Frontal cortex (tissue), 4 donors: ENCODE measurements around the gene KCTD11. TPM values are rescaled to one million over a fixed set of nuclear protein-coding genes. Genes with fewer than 3 reads are reported as not detected.
"Not testable (repeated sequence)": the region's sequence is repeated elsewhere in the genome, so short reads cannot be mapped to it uniquely, and the experiment has no call there.

ENCODE experiments used
- DNase-seq, 2 donors: peaks; one replicate each; pipeline ENCODE4 v3.0.0; 2012; ENCODE audit warnings: low spot score in 2 of 2
- FAIRE-seq: peaks from 2 replicates; lab custom pipeline; 2012; peaks lifted over from hg19 to GRCh38; lab: Jason Lieb, UNC
- total RNA-seq: library from RNA; depleted of rRNA; stranded (reverse); fragments of >200 nt; gene quantifications from one replicate; pipeline ENCODE4 v1.2.3, GENCODE V29; 2014
- donor health status: control.
- donor health status: control.
- donor health status: control.

KCTD11 gene
- total RNA-seq, 1 donor from 2014 or later, result 3.3 TPM

GRCh38 chr17:7367918-7368598 lies 16.1 kb downstream of the KCTD11 start:
- FAIRE-seq, result no peak
- no peak for DNase-seq

GRCh38 chr17:7368599-7368994 lies 16.6 kb downstream of the KCTD11 start:
- DNase-seq, FAIRE-seq: not testable (repeated sequence)

- DNase-seq (no peak), FAIRE-seq (no peak)
Measured at GRCh38 chr17:7369825-7370224, 17.9 kb downstream of the KCTD11 start.

- FAIRE-seq (no peak), DNase-seq (no peak)
Measured at GRCh38 chr17:7370853-7371252, 18.9 kb downstream of the KCTD11 start.

- FAIRE-seq (no peak), DNase-seq (no peak)
Measured at GRCh38 chr17:7374353-7374752, 22.4 kb downstream of the KCTD11 start.

GRCh38 chr17:7379134-7379533 lies 27.2 kb downstream of the KCTD11 start:
- DNase-seq (no peak), FAIRE-seq (no peak)

- peak in 1 of 2 donors; percentile 41 for DNase-seq
- no peak for FAIRE-seq
Measured at GRCh38 chr17:7380321-7380720, 28.4 kb downstream of the KCTD11 start.

GRCh38 chr17:7380855-7381683 lies 29.1 kb downstream of the KCTD11 start, which contains the start of gene TNK1:
Gene TNK1, plus strand, starts transcription at chr17:7381089. Its CDS starts 1,838 bp downstream, at chr17:7382927.
- DNase-seq (peak in 1 of 2 donors; percentile 30), FAIRE-seq (no peak)

- DNase-seq, result no peak
- no peak for FAIRE-seq
Measured at GRCh38 chr17:7382901-7383300, 30.9 kb downstream of the KCTD11 start.

GRCh38 chr17:7383371-7383741 lies 31.4 kb downstream of the KCTD11 start:
- peak in 1 of 2 donors; percentile 47 for DNase-seq

GRCh38 chr17:7383742-7384488 lies 32.0 kb downstream of the KCTD11 start:
- FAIRE-seq, result no peak

More at GRCh38 chr17:7383371-7383741, 31.4 kb downstream of the KCTD11 start:
- FAIRE-seq, result no peak

GRCh38 chr17:7384489-7385081 lies 32.6 kb downstream of the KCTD11 start:
- FAIRE-seq, result no peak

More at GRCh38 chr17:7383742-7384488, 32.0 kb downstream of the KCTD11 start:
- DNase-seq, result peak; percentile 74 to 82

GRCh38 chr17:7388856-7389255 lies 36.9 kb downstream of the KCTD11 start:
- no peak for FAIRE-seq
- peak in 1 of 2 donors; percentile 2 for DNase-seq

More at GRCh38 chr17:7384489-7385081, 32.6 kb downstream of the KCTD11 start:
- peak in 1 of 2 donors; percentile 25 for DNase-seq

GRCh38 chr17:7389924-7390910 lies 38.3 kb downstream of the KCTD11 start:
- no peak for FAIRE-seq
- no peak for DNase-seq

- no peak for DNase-seq
- FAIRE-seq, result no peak
Measured at GRCh38 chr17:7391307-7391706, 39.3 kb downstream of the KCTD11 start.

- no peak for DNase-seq
- no peak for FAIRE-seq
Measured at GRCh38 chr17:7392696-7393612, 41.0 kb downstream of the KCTD11 start.

GRCh38 chr17:7393613-7394451 lies 41.9 kb downstream of the KCTD11 start:
- FAIRE-seq, result no peak
- no peak for DNase-seq
